Brain microvascular endothelial cell (primary cell): Measurements from ENCODE around the gene SPNS3.

ENCODE experiments used
- DNase-seq: peaks from one replicate; pipeline ENCODE4 v3.0.0-alpha.2; 2020
- H3K27ac ChIP-seq: fragments of 250-450 bp; sonication (Bioruptor Pico); 2 replicates; pipeline ENCODE4 v1.5.1; 2020; ENCODE audit warnings: mild to moderate bottlenecking, moderate library complexity
- H3K27me3 ChIP-seq: fragments of 250-450 bp; sonication (Bioruptor Pico); replicated peaks from 2 replicates; pipeline ENCODE4 v1.5.1; 2020; ENCODE audit warnings: mild to moderate bottlenecking
- H3K36me3 ChIP-seq: fragments of 250-450 bp; sonication (Bioruptor Pico); replicated peaks from 2 replicates; pipeline ENCODE4 v1.5.1; 2020; ENCODE audit warnings: mild to moderate bottlenecking
- H3K4me3 ChIP-seq: 2 replicates; pipeline ENCODE4 v1.5.1; 2011; ENCODE audit warnings: low read depth, mild to moderate bottlenecking, control low read depth, low read length, moderate library complexity
- in situ Hi-C: cut with HindIII; loops from 2 replicates; pipeline ENCODE4 v1.10.0; 2017; ENCODE audit warnings: low sequenced_read_pairs, low pct_ligation_motif_present
- TF ChIP-seq, protein P1 (sequence below): IDR thresholded peaks from 2 replicates; pipeline ENCODE4 v1.5.1; 2011; ENCODE audit warnings: low read depth, mild to moderate bottlenecking, moderate library complexity, low read length, control low read depth, inconsistent platforms; ENCODE audit errors: missing control alignments

SPNS3 gene

GRCh38 chr17:4426499-4427208 is 7.1 kb upstream of the SPNS3 start:
- Histone ChIP-seq H3K4me3 (no peak overlapping the region), H3K27me3 (no peaks in the 10 kb centered on the region), H3K27ac (no peak overlapping the region), H3K36me3 (no peaks in the 10 kb centered on the region)
- in situ Hi-C loops: no loop called here
- DNase-seq: no peak
- TF ChIP-seq, protein P1, sequence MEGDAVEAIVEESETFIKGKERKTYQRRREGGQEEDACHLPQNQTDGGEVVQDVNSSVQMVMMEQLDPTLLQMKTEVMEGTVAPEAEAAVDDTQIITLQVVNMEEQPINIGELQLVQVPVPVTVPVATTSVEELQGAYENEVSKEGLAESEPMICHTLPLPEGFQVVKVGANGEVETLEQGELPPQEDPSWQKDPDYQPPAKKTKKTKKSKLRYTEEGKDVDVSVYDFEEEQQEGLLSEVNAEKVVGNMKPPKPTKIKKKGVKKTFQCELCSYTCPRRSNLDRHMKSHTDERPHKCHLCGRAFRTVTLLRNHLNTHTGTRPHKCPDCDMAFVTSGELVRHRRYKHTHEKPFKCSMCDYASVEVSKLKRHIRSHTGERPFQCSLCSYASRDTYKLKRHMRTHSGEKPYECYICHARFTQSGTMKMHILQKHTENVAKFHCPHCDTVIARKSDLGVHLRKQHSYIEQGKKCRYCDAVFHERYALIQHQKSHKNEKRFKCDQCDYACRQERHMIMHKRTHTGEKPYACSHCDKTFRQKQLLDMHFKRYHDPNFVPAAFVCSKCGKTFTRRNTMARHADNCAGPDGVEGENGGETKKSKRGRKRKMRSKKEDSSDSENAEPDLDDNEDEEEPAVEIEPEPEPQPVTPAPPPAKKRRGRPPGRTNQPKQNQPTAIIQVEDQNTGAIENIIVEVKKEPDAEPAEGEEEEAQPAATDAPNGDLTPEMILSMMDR: no peak

GRCh38 chr17:4427505-4427904 is 6.2 kb upstream of the SPNS3 start:
- H3K36me3 ChIP-seq: no peaks in the 10 kb centered on the region
- in situ Hi-C loops: no loop called here
- TF ChIP-seq, protein P1: no peak

GRCh38 chr17:4436381-4436780 is 2.6 kb downstream of the SPNS3 start:
- H3K27me3 ChIP-seq: peaks cover 1% of the 10 kb centered on the region
- no peaks in the 10 kb centered on the region for H3K36me3 ChIP-seq
- no peak overlapping the region for H3K27ac ChIP-seq
- no peak overlapping the region for H3K4me3 ChIP-seq
- in situ Hi-C loops: no loop called here
- TF ChIP-seq, protein P1: no peak
- no peak for DNase-seq

More at GRCh38 chr17:4427505-4427904, 6.2 kb upstream of the SPNS3 start:
- Histone ChIP-seq H3K27ac (no peak overlapping the region), H3K4me3 (no peak overlapping the region), H3K27me3 (no peaks in the 10 kb centered on the region)
- DNase-seq: no peak

GRCh38 chr17:4436846-4437245 is 3.1 kb downstream of the SPNS3 start:
- in situ Hi-C loops: no loop called here

DNA sequence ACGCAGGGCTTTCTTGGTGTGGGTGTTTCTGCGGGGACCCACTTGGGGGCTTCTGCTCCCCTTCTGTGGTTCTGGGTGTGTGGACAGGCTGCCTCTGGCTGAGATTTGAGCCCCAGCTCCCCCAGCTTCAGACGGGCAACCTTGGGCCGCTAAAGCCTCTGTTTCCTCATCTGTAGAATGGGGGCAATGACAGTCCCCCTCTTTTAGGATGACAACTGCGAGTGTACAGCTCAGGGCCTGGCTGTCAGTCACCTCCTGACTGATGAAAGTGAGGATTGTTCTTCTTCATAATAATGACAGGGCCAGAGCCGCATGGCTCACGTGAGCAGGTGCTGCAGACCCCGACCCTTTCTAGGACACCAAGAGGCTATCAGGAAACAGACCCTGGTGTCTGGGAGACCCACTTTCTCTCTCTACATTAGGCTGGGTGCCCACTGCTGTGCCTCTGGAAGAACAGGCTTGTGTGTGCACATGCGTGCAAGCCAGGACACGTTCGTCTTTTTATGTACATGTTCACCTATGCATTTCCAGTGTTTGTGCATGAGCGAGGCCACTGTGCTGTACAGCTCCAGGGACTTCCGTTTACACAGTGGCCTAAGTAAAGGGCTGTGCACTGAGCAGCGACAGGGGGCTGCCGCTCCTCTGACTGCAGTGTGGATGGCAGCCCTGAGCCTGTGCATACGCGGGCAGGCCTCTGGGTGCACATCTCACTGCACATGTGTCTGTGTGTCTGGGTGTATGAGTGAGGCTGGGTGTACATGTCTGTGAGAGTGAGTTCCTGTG is 4.6 kb downstream of the SPNS3 start:
- Histone ChIP-seq H3K4me3 (no peak overlapping the region), H3K27ac (no peak overlapping the region), H3K36me3 (no peaks in the 10 kb centered on the region), H3K27me3 (peaks cover 2% of the 10 kb centered on the region)
- TF ChIP-seq, protein P1: no peak
- no peak for DNase-seq
- in situ Hi-C loops: no loop called here

More at GRCh38 chr17:4436846-4437245, 3.1 kb downstream of the SPNS3 start:
- peaks cover 2% of the 10 kb centered on the region for H3K27me3 ChIP-seq
- no peak overlapping the region for H3K27ac ChIP-seq
- H3K36me3 ChIP-seq: no peaks in the 10 kb centered on the region
- TF ChIP-seq, protein P1: no peak
- no peak overlapping the region for H3K4me3 ChIP-seq
- no peak for DNase-seq
